OCI-LY1 (cell line): Measurements from ENCODE around the gene LRRC8E.

Experiments used
- H2AFZ ChIP-seq: fragments of 200-600 bp; sonication (generic), shearing (Covaris generic); 2 replicates; pipeline ENCODE4 v1.6.0; 2014; ENCODE audit warnings: antibody characterized with exemption, mild to moderate bottlenecking, low read length
- H3F3A ChIP-seq: fragments of 200-600 bp; sonication (generic), shearing (Covaris generic); 2 replicates; pipeline ENCODE4 v1.6.0; 2014; ENCODE audit warnings: mild to moderate bottlenecking, antibody characterized with exemption, low read length, moderate library complexity; ENCODE audit not compliant: insufficient read depth
- H3K27ac ChIP-seq: fragments of 200-600 bp; sonication (generic); 2 replicates; pipeline ENCODE4 v1.5.1; 2014; ENCODE audit warnings: low read length, mixed run types, mild to moderate bottlenecking, low read depth; ENCODE audit not compliant: poor library complexity, severe bottlenecking
- H3K27me3 ChIP-seq: fragments of 200-600 bp; sonication (generic); 2 replicates; pipeline ENCODE4 v1.6.0; 2014; ENCODE audit warnings: antibody characterized with exemption, mild to moderate bottlenecking, low read length, moderate library complexity; ENCODE audit not compliant: insufficient read depth
- H3K36me3 ChIP-seq: fragments of 200-600 bp; sonication (generic); 2 replicates; pipeline ENCODE4 v1.6.1; 2014; ENCODE audit warnings: mild to moderate bottlenecking, antibody characterized with exemption, low read length, moderate library complexity, mixed read lengths; ENCODE audit not compliant: insufficient read depth
- H3K4me1 ChIP-seq: fragments of 200-600 bp; sonication (generic); 2 replicates; pipeline ENCODE4 v1.5.1; 2014; ENCODE audit warnings: mild to moderate bottlenecking, low read length, moderate library complexity; ENCODE audit not compliant: insufficient read depth, severe bottlenecking
- H3K4me2 ChIP-seq: fragments of 200-600 bp; sonication (generic), shearing (Covaris generic); 2 replicates; pipeline ENCODE4 v1.6.1; 2014; ENCODE audit warnings: low read length
- H3K4me3 ChIP-seq: fragments of 200-600 bp; sonication (generic); 2 replicates; pipeline ENCODE4 v1.5.1; 2014; ENCODE audit warnings: low read length, low read depth, mild to moderate bottlenecking, mixed read lengths; ENCODE audit not compliant: poor library complexity, severe bottlenecking
- H3K79me2 ChIP-seq: fragments of 200-600 bp; shearing (Covaris generic); 2 replicates; pipeline ENCODE4 v1.6.1; 2016; ENCODE audit warnings: mixed run types, low read length, mixed read lengths; ENCODE audit not compliant: insufficient read depth
- H3K9ac ChIP-seq: fragments of 200-600 bp; sonication (generic), shearing (Covaris generic); 2 replicates; pipeline ENCODE4 v1.6.1; 2014; ENCODE audit warnings: mild to moderate bottlenecking, low read length, mixed read lengths
- H3K9me2 ChIP-seq: fragments of 200-600 bp; sonication (generic), shearing (Covaris generic); 2 replicates; pipeline ENCODE4 v1.6.1; 2014; ENCODE audit warnings: low read depth, mild to moderate bottlenecking, low read length, mixed read lengths
- H3K9me3 ChIP-seq: fragments of 200-600 bp; shearing (Covaris generic); 2 replicates; pipeline ENCODE4 v1.6.1; 2014; ENCODE audit warnings: low read length, mixed read lengths
- H4K20me1 ChIP-seq: fragments of 200-600 bp; sonication (generic), shearing (Covaris generic); 2 replicates; pipeline ENCODE4 v1.6.0; 2016; ENCODE audit warnings: mild to moderate bottlenecking, low read length; ENCODE audit not compliant: insufficient read depth
- CTCF ChIP-seq: fragments of 200-600 bp; sonication (generic), shearing (Covaris generic); IDR thresholded peaks from 2 replicates; pipeline ENCODE4 v1.5.1; 2017; ENCODE audit warnings: mild to moderate bottlenecking, antibody characterized with exemption, low read length, moderate library complexity, mixed read lengths
- EZH2 ChIP-seq: fragments of 200-600 bp; sonication (generic), shearing (Covaris generic); IDR thresholded peaks from 2 replicates; pipeline ENCODE4 v1.8.0; 2017; ENCODE audit warnings: borderline replicate concordance, mixed run types, mild to moderate bottlenecking, antibody characterized with exemption, low read length, moderate library complexity, mixed read lengths

Gene LRRC8E

GRCh38 chr19:7841751-7842660, 46.3 kb upstream of the LRRC8E start:
- Histone ChIP-seq H3K4me3 (no peak overlapping the region), H3K9me3 (no peaks in the 10 kb centered on the region), H3K4me1 (no peaks in the 10 kb centered on the region), H3K9me2 (no peaks in the 10 kb centered on the region), H3K79me2 (no peaks in the 10 kb centered on the region), H3K27ac (no peak overlapping the region), H3K4me2 (no peak overlapping the region), H2AFZ (no peak overlapping the region), H3F3A (no peaks in the 10 kb centered on the region), H3K27me3 (no peaks in the 10 kb centered on the region), H3K36me3 (no peaks in the 10 kb centered on the region), H3K9ac (no peak overlapping the region), H4K20me1 (no peaks in the 10 kb centered on the region)
- no peak for TF ChIP-seq EZH2
- TF ChIP-seq CTCF = no peak

GRCh38 chr19:7842661-7843294, 45.5 kb upstream of the LRRC8E start:
- Histone ChIP-seq H2AFZ (no peak overlapping the region), H3K4me2 (no peak overlapping the region), H3K9me3 (no peaks in the 10 kb centered on the region), H3K27me3 (no peaks in the 10 kb centered on the region), H3K9ac (no peak overlapping the region), H3K79me2 (no peaks in the 10 kb centered on the region), H3K9me2 (no peaks in the 10 kb centered on the region), H3K4me1 (no peaks in the 10 kb centered on the region), H3K27ac (no peak overlapping the region), H3K36me3 (no peaks in the 10 kb centered on the region), H3K4me3 (no peak overlapping the region), H3F3A (no peaks in the 10 kb centered on the region), H4K20me1 (no peaks in the 10 kb centered on the region)
- no peak for TF ChIP-seq CTCF
- TF ChIP-seq EZH2 = no peak

- H3K27ac ChIP-seq = no peak overlapping the region
- H3K79me2 ChIP-seq = no peaks in the 10 kb centered on the region
- H3K9me2 ChIP-seq = no peaks in the 10 kb centered on the region
- H2AFZ ChIP-seq = no peak overlapping the region
- H3K36me3 ChIP-seq = no peaks in the 10 kb centered on the region
- H3K4me2 ChIP-seq = no peak overlapping the region
- H4K20me1 ChIP-seq = no peaks in the 10 kb centered on the region
- no peaks in the 10 kb centered on the region for H3K4me1 ChIP-seq
- H3F3A ChIP-seq = no peaks in the 10 kb centered on the region
- no peak overlapping the region for H3K4me3 ChIP-seq
- TF ChIP-seq EZH2 (no peak), CTCF (no peak)
- no peak overlapping the region for H3K9ac ChIP-seq
- H3K27me3 ChIP-seq = no peaks in the 10 kb centered on the region
- no peaks in the 10 kb centered on the region for H3K9me3 ChIP-seq
Measured at GRCh38 chr19:7843521-7843920, 44.8 kb upstream of the LRRC8E start.
